H9 (cell line): ENCODE data around the gene CFAP46. TPM values are rescaled to one million over a fixed set of nuclear protein-coding genes. Genes with fewer than 3 reads are reported as not detected.

Experiments used
- DNase-seq: peaks from one replicate; pipeline ENCODE4 v3.0.0-alpha.2; 2017
- H2AFZ ChIP-seq: one replicate; pipeline ENCODE4 v1.6.1; 2013; ENCODE audit warnings: mild to moderate bottlenecking, low read length, control low read depth, moderate library complexity
- H2AK5ac ChIP-seq: 2 replicates; pipeline ENCODE4 v1.6.1; 2013; ENCODE audit warnings: low read length, control low read depth, mixed read lengths; ENCODE audit not compliant: insufficient read length
- H2BK120ac ChIP-seq: one replicate; pipeline ENCODE4 v1.6.1; 2013; ENCODE audit warnings: low read depth, mild to moderate bottlenecking, low read length, control low read depth, inconsistent platforms; ENCODE audit not compliant: poor library complexity, severe bottlenecking
- H2BK12ac ChIP-seq: 2 replicates; pipeline ENCODE4 v1.6.1; 2013; ENCODE audit warnings: low read length, control low read depth, mixed read lengths, low read depth; ENCODE audit not compliant: insufficient read length
- H2BK15ac ChIP-seq: 2 replicates; pipeline ENCODE4 v1.6.1; 2013; ENCODE audit warnings: low read depth, low read length, control low read depth
- H2BK20ac ChIP-seq: one replicate; pipeline ENCODE4 v1.6.1; 2013; ENCODE audit warnings: low read depth, mild to moderate bottlenecking, low read length, control low read depth, inconsistent platforms; ENCODE audit not compliant: poor library complexity, severe bottlenecking
- H2BK5ac ChIP-seq: 2 replicates; pipeline ENCODE4 v1.6.1; 2013; ENCODE audit warnings: low read length, control low read depth, mixed read lengths; ENCODE audit not compliant: insufficient read length
- H3K14ac ChIP-seq: 2 replicates; pipeline ENCODE4 v1.6.1; 2013; ENCODE audit warnings: low read length, control low read depth; ENCODE audit not compliant: insufficient read depth
- H3K18ac ChIP-seq: 2 replicates; pipeline ENCODE4 v1.6.1; 2013; ENCODE audit warnings: low read depth, mild to moderate bottlenecking, mixed read lengths, low read length, control low read depth; ENCODE audit not compliant: insufficient read length
- H3K23ac ChIP-seq: 2 replicates; pipeline ENCODE4 v1.6.1; 2013; ENCODE audit warnings: low read length, control low read depth, mixed read lengths, low read depth; ENCODE audit not compliant: insufficient read length
- H3K23me2 ChIP-seq: 2 replicates; pipeline ENCODE4 v1.6.1; 2013; ENCODE audit warnings: low read depth, mild to moderate bottlenecking, mixed read lengths, low read length, control low read depth; ENCODE audit not compliant: insufficient read length, poor library complexity, severe bottlenecking
- H3K27ac ChIP-seq: 2 replicates; pipeline ENCODE4 v1.5.1; 2013; ENCODE audit warnings: low read length, control low read depth, mixed read lengths, low read depth; ENCODE audit not compliant: insufficient read length
- H3K27me3 ChIP-seq: 2 replicates; pipeline ENCODE4 v1.6.1; 2013; ENCODE audit warnings: low read length, control low read depth, inconsistent platforms; ENCODE audit not compliant: insufficient read depth
- H3K4ac ChIP-seq: 2 replicates; pipeline ENCODE4 v1.6.1; 2013; ENCODE audit warnings: low read depth, mild to moderate bottlenecking, control low read depth, inconsistent platforms, low read length, moderate library complexity
- H3K4me1 ChIP-seq: 2 replicates; pipeline ENCODE4 v1.6.1; 2013; ENCODE audit warnings: low read length, control low read depth, inconsistent platforms; ENCODE audit not compliant: insufficient read depth
- H3K4me2 ChIP-seq: 2 replicates; pipeline ENCODE4 v1.6.1; 2013; ENCODE audit warnings: low read length, control low read depth, mixed read lengths; ENCODE audit not compliant: insufficient read length, insufficient read depth
- H3K56ac ChIP-seq: 2 replicates; pipeline ENCODE4 v1.6.1; 2013; ENCODE audit warnings: low read depth, mild to moderate bottlenecking, mixed read lengths, low read length, control low read depth; ENCODE audit not compliant: insufficient read length
- H3K79me1 ChIP-seq: 2 replicates; pipeline ENCODE4 v1.6.1; 2013; ENCODE audit warnings: low read depth, mild to moderate bottlenecking, moderate library complexity, low read length, control low read depth, inconsistent platforms; ENCODE audit not compliant: insufficient read depth, poor library complexity, severe bottlenecking
- H3K79me2 ChIP-seq: 2 replicates; pipeline ENCODE4 v1.6.1; 2013; ENCODE audit warnings: low read length, control low read depth, inconsistent platforms; ENCODE audit not compliant: insufficient read depth
- H3K9ac ChIP-seq: 2 replicates; pipeline ENCODE4 v1.6.1; 2013; ENCODE audit warnings: low read length, control low read depth, mixed read lengths; ENCODE audit not compliant: insufficient read length; ENCODE audit errors: extremely low read depth
- H3K9me3 ChIP-seq: one replicate; pipeline ENCODE4 v1.6.1; 2013; ENCODE audit warnings: low read depth, low read length, inconsistent platforms; ENCODE audit not compliant: control insufficient read depth
- H3T11ph ChIP-seq: one replicate; pipeline ENCODE4 v1.6.1; 2013; ENCODE audit warnings: mild to moderate bottlenecking, low read length, control low read depth, inconsistent platforms
- H4K20me1 ChIP-seq: one replicate; pipeline ENCODE4 v1.6.1; 2013; ENCODE audit not compliant: control insufficient read depth, insufficient read length, insufficient read depth
- H4K5ac ChIP-seq: 2 replicates; pipeline ENCODE4 v1.6.1; 2013; ENCODE audit warnings: low read depth, mild to moderate bottlenecking, mixed read lengths, low read length, control low read depth; ENCODE audit not compliant: insufficient read length
- H4K8ac ChIP-seq: replicated peaks from 2 replicates; pipeline ENCODE4 v1.6.1; 2013; ENCODE audit warnings: low read length, control low read depth, mixed read lengths, low read depth; ENCODE audit not compliant: insufficient read length
- H4K91ac ChIP-seq: 2 replicates; pipeline ENCODE4 v1.6.1; 2013; ENCODE audit warnings: low read depth, mild to moderate bottlenecking, moderate library complexity, mixed read lengths, low read length, control low read depth; ENCODE audit not compliant: insufficient read length
- H3K27ac Mint-ChIP-seq, 3 experiments: 2 replicates in 2 of 3; 3 replicates in 1 of 3; pipeline ENCODE4 v1.8.0; 2020 to 2021; ENCODE audit warnings: mixed read lengths in 3 of 3, mild to moderate bottlenecking in 1 of 3, moderate library complexity in 1 of 3
- H3K27me3 Mint-ChIP-seq: 2 replicates; pipeline ENCODE4 v1.8.0; 2021; ENCODE audit warnings: low read depth, mild to moderate bottlenecking, moderate library complexity, mixed read lengths
- H3K36me3 Mint-ChIP-seq, 3 experiments: 2 replicates in 2 of 3; 3 replicates in 1 of 3; pipeline ENCODE4 v1.8.0; 2020 to 2021; ENCODE audit warnings: low read depth in 3 of 3, mixed read lengths in 3 of 3; ENCODE audit not compliant: insufficient read depth in 1 of 3
- H3K4me1 Mint-ChIP-seq, 2 experiments: 2 replicates each; pipeline ENCODE4 v1.8.0; 2020; ENCODE audit warnings: mixed read lengths in 2 of 2
- H3K4me3 Mint-ChIP-seq, 2 experiments: 2 replicates in 1 of 2; 3 replicates in 1 of 2; pipeline ENCODE4 v1.8.0; 2020 to 2021; ENCODE audit warnings: mild to moderate bottlenecking in 2 of 2, mixed read lengths in 2 of 2, moderate library complexity in 1 of 2
- H3K9me3 Mint-ChIP-seq, 2 experiments: 2 replicates in 1 of 2; 3 replicates in 1 of 2; pipeline ENCODE4 v1.8.0; 2020; ENCODE audit warnings: mild to moderate bottlenecking in 2 of 2, mixed read lengths in 2 of 2, moderate library complexity in 1 of 2
- CTCF ChIP-seq: fragments of 200-600 bp; sonication (generic); conservative IDR thresholded peaks from 3 replicates; pipeline ENCODE4 v1.8.0; 2021; ENCODE audit warnings: antibody characterized with exemption, mild to moderate bottlenecking
- WGBS: extraction: QIAGEN DNeasy Blood & Tissue Kit; methylation state at CpG from one replicate; pipeline ENCODE4 v1.1.7; 2013; ENCODE audit warnings: missing lambda C conversion rate, low lambda C conversion rate, mixed read lengths; ENCODE audit not compliant: insufficient read length; ENCODE audit errors: extremely low coverage; 5-methylcytosine and 5-hydroxymethylcytosine counted together
- total RNA-seq: library from RNA; stranded (reverse); gene quantifications from 2 replicates; pipeline ENCODE4 v1.2.1, GENCODE V29; 2021

Gene CFAP46
- total RNA-seq, 1 experiment from 2014 or later: 3.1 TPM

- Histone ChIP-seq H2BK12ac (no peak overlapping the region), H3K79me1 (no peaks in the 10 kb centered on the region), H4K8ac (no peak overlapping the region), H3K27ac (no peak overlapping the region), H3K23ac (no peak overlapping the region), H2BK20ac (no peak overlapping the region), H4K91ac (no peak overlapping the region), H3K27me3 (no peaks in the 10 kb centered on the region), H2BK15ac (no peak overlapping the region), H4K5ac (no peak overlapping the region), H3K56ac (no peak overlapping the region), H2BK5ac (no peak overlapping the region), H3K23me2 (no peaks in the 10 kb centered on the region), H2BK120ac (no peak overlapping the region), H3K9ac (no peak overlapping the region), H3K14ac (no peak overlapping the region; the same call in 1 of the 2 replicates), H3K79me2 (no peaks in the 10 kb centered on the region), H3K4me1 (no peaks in the 10 kb centered on the region), H3K18ac (no peak overlapping the region), H3T11ph (no peak overlapping the region), H2AK5ac (no peak overlapping the region), H3K4me2 (no peak overlapping the region), H3K9me3 (no peaks in the 10 kb centered on the region), H4K20me1 (no peaks in the 10 kb centered on the region), H2AFZ (no peak overlapping the region), H3K4ac (no peak overlapping the region)
- Mint-ChIP-seq H3K9me3 (no peaks in the 10 kb centered on the region), H3K4me3 (no peak overlapping the region), H3K27me3 (peaks cover 6% of the 10 kb centered on the region), H3K27ac (no peak overlapping the region), H3K36me3 (no peaks in the 10 kb centered on the region), H3K4me1 (peaks cover 2 to 7% of the 10 kb centered on the region in 2 experiments)
- peak; percentile 84 for DNase-seq
- no peak for TF ChIP-seq CTCF
- no CpG with 5 or more reads among the region's 26 CpGs for WGBS
These were observed 42.6 kb upstream of the CFAP46 start for GRCh38 chr10:132984801-132985545.
